ENCODE measurements around the gene KCNAB1.

DNA sequence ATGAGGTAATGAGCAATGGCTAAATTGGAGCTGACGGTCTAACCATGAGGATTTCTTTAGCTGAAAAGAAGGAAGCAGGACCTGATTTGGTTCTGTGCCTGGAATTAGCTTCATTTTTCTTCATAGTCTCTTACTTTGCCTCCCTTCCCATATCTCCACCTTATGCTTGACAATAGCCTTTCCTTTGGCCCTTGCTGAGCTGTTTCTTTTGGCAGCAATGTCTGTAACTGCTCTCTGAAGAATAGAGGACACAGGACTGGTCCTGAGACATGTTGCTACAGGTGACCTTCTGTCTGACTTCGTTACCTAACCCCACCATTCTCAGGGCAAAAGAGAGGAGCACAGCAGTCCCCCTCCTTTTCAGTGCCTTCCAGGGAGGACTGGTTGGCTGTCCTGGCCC, 312.2 kb downstream of the KCNAB1 start:
- no peak for TF ChIP-seq CTCF (conservative IDR thresholded peaks at IDR 0.05 in 1 of 2, IDR thresholded peaks at IDR 0.05 in 1 of 2; ENCODE audit: extremely low read depth in 1 of 2, insufficient read depth in 1 of 2, low read depth in 1 of 2, low read length in 2 of 2)
- TF ChIP-seq EZH2 (IDR thresholded peaks at IDR 0.05; ENCODE audit: borderline replicate concordance, low read length) = no peak
